H1 (cell line): ENCODE measurements around the gene GRID1. TPM values are rescaled to one million over a fixed set of nuclear protein-coding genes. Genes with fewer than 3 reads are reported as not detected.

Experiments used
- CTCF ChIA-PET: fragments of 300-600 bp; sonication (Branson Sonifier 250); formaldehyde crosslinking; loops from one replicate; lab custom pipeline; 2021; ENCODE audit not compliant: partially characterized antibody; lab: Charles Lee
- POLR2A ChIA-PET: fragments of 300-600 bp; sonication (Branson Sonifier 250); formaldehyde crosslinking; loops from one replicate; lab custom pipeline; 2021; ENCODE audit warnings: inconsistent platforms; ENCODE audit not compliant: partially characterized antibody; lab: Charles Lee
- DNase-seq, 2 experiments: peaks; one replicate each; pipeline versions ENCODE4 v3.0.0 to v3.0.0-alpha.2; 2010 to 2022; ENCODE audit warnings: low spot score in 2 of 2, low read depth in 1 of 2, mixed read lengths in 1 of 2
- FAIRE-seq: peaks from 2 replicates; lab custom pipeline; 2011; peaks lifted over from hg19 to GRCh38; lab: Jason Lieb, UNC
- H2AFZ ChIP-seq: 2 replicates; pipeline ENCODE4 v1.8.1; 2012; ENCODE audit warnings: low read length, inconsistent platforms
- H2AK5ac ChIP-seq: 2 replicates; pipeline ENCODE4 v1.6.1; 2013; ENCODE audit warnings: low read depth, low read length
- H2BK120ac ChIP-seq: replicated peaks from 2 replicates; pipeline ENCODE3; 2013; ENCODE audit warnings: low read depth, low read length, inconsistent platforms
- H2BK12ac ChIP-seq: 2 replicates; pipeline ENCODE4 v1.6.1; 2013; ENCODE audit warnings: low read depth, low read length
- H2BK15ac ChIP-seq: 2 replicates; pipeline ENCODE4 v1.6.1; 2013; ENCODE audit warnings: low read length
- H2BK20ac ChIP-seq: 2 replicates; pipeline ENCODE4 v1.6.1; 2013; ENCODE audit warnings: low read length
- H2BK5ac ChIP-seq: 2 replicates; pipeline ENCODE4 v1.6.1; 2013; ENCODE audit warnings: low read depth, low read length
- H3K14ac ChIP-seq: 2 replicates; pipeline ENCODE4 v1.6.1; 2013; ENCODE audit warnings: inconsistent platforms; ENCODE audit not compliant: insufficient read length
- H3K18ac ChIP-seq: 2 replicates; pipeline ENCODE4 v1.6.1; 2013; ENCODE audit warnings: low read length; ENCODE audit errors: extremely low read depth
- H3K23ac ChIP-seq: 2 replicates; pipeline ENCODE4 v1.6.1; 2013; ENCODE audit warnings: inconsistent platforms; ENCODE audit not compliant: insufficient read length
- H3K23me2 ChIP-seq: 2 replicates; pipeline ENCODE4 v1.6.1; 2013; ENCODE audit warnings: low read depth, low read length
- H3K27ac ChIP-seq: 2 replicates; pipeline ENCODE4 v1.6.1; 2011; ENCODE audit warnings: low read depth, low read length, inconsistent platforms
- H3K27me3 ChIP-seq, 4 experiments: replicated peaks in 1 of 4; 1 replicate in 1 of 4; 2 replicates in 3 of 4; pipeline versions ENCODE4 v1.6.1 to v1.8.1; 2011 to 2013; ENCODE audit warnings: low read length in 3 of 4, mild to moderate bottlenecking in 3 of 4, inconsistent platforms in 2 of 4, mixed read lengths in 2 of 4, moderate library complexity in 1 of 4; ENCODE audit not compliant: control insufficient read depth in 3 of 4, insufficient read depth in 3 of 4; ENCODE audit errors: extremely low read depth in 1 of 4
- H3K36me3 ChIP-seq, 4 experiments: 2 replicates each; pipeline versions ENCODE4 v1.6.1 to v1.8.1; 2011 to 2013; ENCODE audit warnings: mild to moderate bottlenecking in 4 of 4, low read length in 3 of 4, moderate library complexity in 2 of 4, control low read depth in 1 of 4, inconsistent platforms in 1 of 4; ENCODE audit not compliant: insufficient read depth in 4 of 4, control insufficient read depth in 2 of 4
- H3K4ac ChIP-seq: replicated peaks from 2 replicates; pipeline ENCODE3; 2013; ENCODE audit warnings: low read length, low read depth, mixed read lengths, inconsistent platforms; ENCODE audit not compliant: insufficient read length
- H3K4me1 ChIP-seq, 4 experiments: replicated peaks in 1 of 4; 1 replicate in 1 of 4; 2 replicates in 3 of 4; pipeline versions ENCODE4 v1.6.1 to v1.8.1; 2011 to 2013; ENCODE audit warnings: low read length in 3 of 4, inconsistent platforms in 2 of 4, mixed read lengths in 1 of 4; ENCODE audit not compliant: insufficient read depth in 4 of 4, control insufficient read depth in 3 of 4
- H3K4me2 ChIP-seq, 2 experiments: 2 replicates each; pipeline versions ENCODE4 v1.6.1 to v1.8.1; 2011 to 2013; ENCODE audit warnings: low read depth in 2 of 2, low read length in 2 of 2, control low read depth in 1 of 2, inconsistent platforms in 1 of 2, mild to moderate bottlenecking in 1 of 2; ENCODE audit not compliant: insufficient read depth in 1 of 2
- H3K4me3 ChIP-seq, 4 experiments: fragments of 200-600, 300-600 bp in 1 of 4; sonication (generic), shearing (Covaris generic), sonication (Bioruptor Twin) in 1 of 4; 2 replicates each; pipeline versions ENCODE4 v1.5.1 to v1.8.1; 2011 to 2016; ENCODE audit warnings: low read length in 4 of 4, low read depth in 3 of 4, control low read depth in 2 of 4, inconsistent platforms in 2 of 4, mild to moderate bottlenecking in 2 of 4, mixed read lengths in 1 of 4, moderate library complexity in 1 of 4; ENCODE audit not compliant: insufficient read depth in 2 of 4; ENCODE audit errors: extremely low read depth in 1 of 4
- H3K56ac ChIP-seq: replicated peaks from 2 replicates; pipeline ENCODE3; 2013; ENCODE audit warnings: low read depth, mild to moderate bottlenecking, mixed read lengths, low read length, inconsistent platforms; ENCODE audit not compliant: insufficient read length
- H3K79me1 ChIP-seq: 2 replicates; pipeline ENCODE4 v1.6.1; 2013; ENCODE audit warnings: low read depth, low read length, control low read depth
- H3K79me2 ChIP-seq, 2 experiments: 2 replicates each; pipeline versions ENCODE4 v1.6.1 to v1.8.1; 2012 to 2013; ENCODE audit warnings: low read length in 2 of 2, mild to moderate bottlenecking in 2 of 2, inconsistent platforms in 1 of 2; ENCODE audit not compliant: insufficient read depth in 2 of 2, control insufficient read depth in 1 of 2
- H3K9ac ChIP-seq, 4 experiments: replicated peaks in 1 of 4; 1 replicate in 1 of 4; 2 replicates in 3 of 4; pipeline versions ENCODE4 v1.6.1 to v1.8.1; 2011 to 2013; ENCODE audit warnings: low read depth in 3 of 4, low read length in 3 of 4, control low read depth in 2 of 4, mild to moderate bottlenecking in 2 of 4, moderate library complexity in 2 of 4, inconsistent platforms in 1 of 4; ENCODE audit errors: extremely low read depth in 1 of 4
- H3K9me3 ChIP-seq, 2 experiments: 2 replicates each; pipeline versions ENCODE4 v1.6.1 to v1.8.1; 2012 to 2013; ENCODE audit warnings: mild to moderate bottlenecking in 2 of 2, moderate library complexity in 2 of 2, control low read depth in 1 of 2, inconsistent platforms in 1 of 2, low read depth in 1 of 2, low read length in 1 of 2, mixed read lengths in 1 of 2; ENCODE audit not compliant: insufficient read depth in 2 of 2
- H4K20me1 ChIP-seq, 2 experiments: replicated peaks in 1 of 2; 2 replicates each; pipeline versions ENCODE3 to v1.8.1; 2011 to 2013; ENCODE audit warnings: inconsistent platforms in 2 of 2, low read length in 2 of 2, mild to moderate bottlenecking in 1 of 2; ENCODE audit not compliant: insufficient read depth in 2 of 2, control insufficient read depth in 1 of 2
- H4K5ac ChIP-seq: 2 replicates; pipeline ENCODE4 v1.6.1; 2013; ENCODE audit warnings: low read length, low read depth, mixed read lengths, inconsistent platforms; ENCODE audit not compliant: insufficient read length
- H4K8ac ChIP-seq: 2 replicates; pipeline ENCODE4 v1.8.0; 2013; ENCODE audit warnings: mild to moderate bottlenecking, moderate library complexity, low read length, inconsistent platforms; ENCODE audit not compliant: insufficient read depth; ENCODE audit errors: extremely low read depth
- H4K91ac ChIP-seq: replicated peaks from 2 replicates; pipeline ENCODE3; 2013; ENCODE audit warnings: low read length, mixed read lengths, inconsistent platforms; ENCODE audit not compliant: insufficient read length
- ASH2L ChIP-seq: fragments of 200-600, 300-600 bp; sonication (generic); IDR thresholded peaks from one replicate; pipeline ENCODE4 v1.7.1; 2017; ENCODE audit warnings: low read length
- ATF2 ChIP-seq: IDR thresholded peaks from 2 replicates; pipeline ENCODE4 v1.6.1; 2012; ENCODE audit warnings: low read length, inconsistent platforms
- CHD2 ChIP-seq: IDR thresholded peaks from 2 replicates; pipeline ENCODE4 v1.6.1; 2012; ENCODE audit warnings: low read length, improper control_type of control experiment
- FOSL1 ChIP-seq: IDR thresholded peaks from 2 replicates; pipeline ENCODE4 v1.6.1; 2011; ENCODE audit warnings: mild to moderate bottlenecking, low read depth, low read length, moderate library complexity; ENCODE audit not compliant: insufficient read depth
- HDAC6 ChIP-seq: IDR thresholded peaks from one replicate; pipeline ENCODE4 v1.7.1; 2012; ENCODE audit warnings: low read depth, mild to moderate bottlenecking, inconsistent platforms, low read length, moderate library complexity
- KDM4A ChIP-seq: IDR thresholded peaks from one replicate; pipeline ENCODE4 v1.7.1; 2012; ENCODE audit warnings: low read depth, mild to moderate bottlenecking, moderate library complexity, low read length, inconsistent platforms; ENCODE audit not compliant: severe bottlenecking
- POU5F1 ChIP-seq: IDR thresholded peaks from 2 replicates; pipeline ENCODE4 v1.6.1; 2011; ENCODE audit warnings: low read depth, mild to moderate bottlenecking, low read length, moderate library complexity
- SP1 ChIP-seq: IDR thresholded peaks from 2 replicates; pipeline ENCODE4 v1.6.1; 2011; ENCODE audit warnings: low read depth, low read length
- SUZ12 ChIP-seq: fragments of 200-600 bp; sonication (generic); IDR thresholded peaks from 2 replicates; pipeline ENCODE4 v1.6.1; 2012; ENCODE audit warnings: mild to moderate bottlenecking, inconsistent platforms, low read length, moderate library complexity, mixed read lengths
- TAF1 ChIP-seq: IDR thresholded peaks from 2 replicates; pipeline ENCODE4 v1.6.1; 2011; ENCODE audit warnings: mild to moderate bottlenecking, low read depth, low read length
- YY1 ChIP-seq: IDR thresholded peaks from 2 replicates; pipeline ENCODE4 v1.6.1; 2011; ENCODE audit warnings: low read depth, mild to moderate bottlenecking, low read length
- WGBS, 2 experiments: shearing (Covaris generic) in 1 of 2; methylation state at CpG; one replicate each; pipeline versions ENCODE4 v1.1.6 to v1.1.7; 2013 to 2015; ENCODE audit warnings: low lambda C conversion rate in 2 of 2, mixed read lengths in 2 of 2, inconsistent platforms in 1 of 2, low coverage in 1 of 2, missing lambda C conversion rate in 1 of 2; ENCODE audit not compliant: insufficient replicate concordance in 2 of 2, insufficient coverage in 1 of 2, insufficient read length in 1 of 2; ENCODE audit errors: extremely low coverage in 1 of 2, missing lambda C conversion rate in 1 of 2; 5-methylcytosine and 5-hydroxymethylcytosine counted together
- polyA plus RNA-seq, 7 experiments: library from polyadenylated mRNA; depleted of rRNA in 3 of 7; stranded (reverse) in 5 of 7; unstranded in 2 of 7; fragments of >200 nt in 5 of 7; fragments of 200-250 nt in 2 of 7; gene quantifications; 1 replicate in 5 of 7; 2 replicates in 1 of 7; 4 replicates in 1 of 7; pipeline versions ENCODE4 v1.2.1 to v1.2.3, GENCODE V29; 2011 to 2013; ENCODE audit warnings: missing spikeins in 2 of 7, mixed read lengths in 2 of 7
- total RNA-seq: library from RNA; stranded (reverse); fragmentation: NEBNext Ultra II Directional; extraction: Animal tissue kit (Norgen Biotek cat#: 25700); gene quantifications from 2 replicates; pipeline ENCODE4 v1.2.1, GENCODE V29; 2021
- TF ChIP-seq, protein P1 (sequence below): IDR thresholded peaks from 2 replicates; pipeline ENCODE4 v1.6.1; 2011; ENCODE audit warnings: low read depth, mild to moderate bottlenecking, low read length; ENCODE audit not compliant: insufficient read depth

Gene GRID1
- total and polyA plus RNA-seq, 2 of the 8 experiments (the other 6 are each of a cell fraction or from before 2014, with no cell fraction given), result 0.22 to 0.30 TPM

GRCh38 chr10:86232644-86233043, 134.0 kb downstream of the GRID1 start:
- POLR2A ChIA-PET, result interaction anchor here (1.9 kb wide), 1 partner anchor 10 kb away, joined by 6 read pairs; no protein-coding TSS in a partner anchor
- TF ChIP-seq POU5F1 (no peak), YY1 (no peak), SP1 (no peak), SUZ12 (no peak), ATF2 (no peak), CHD2 (no peak), KDM4A (no peak), TAF1 (no peak), FOSL1 (no peak), ASH2L (no peak), HDAC6 (no peak)
- TF ChIP-seq, protein P1, sequence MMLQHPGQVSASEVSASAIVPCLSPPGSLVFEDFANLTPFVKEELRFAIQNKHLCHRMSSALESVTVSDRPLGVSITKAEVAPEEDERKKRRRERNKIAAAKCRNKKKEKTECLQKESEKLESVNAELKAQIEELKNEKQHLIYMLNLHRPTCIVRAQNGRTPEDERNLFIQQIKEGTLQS, result no peak

More at GRCh38 chr10:86232644-86233043, 134.0 kb downstream of the GRID1 start:
- H3K4ac ChIP-seq, result no peak overlapping the region
- no peaks in the 10 kb centered on the region for H3K27me3 ChIP-seq
- H2BK120ac ChIP-seq, result no peak overlapping the region
- no peak overlapping the region; the same call in 1 of the 2 replicates for H3K27ac ChIP-seq
- no peak overlapping the region for H2AK5ac ChIP-seq
- H3K36me3 ChIP-seq, result no peaks in the 10 kb centered on the region
- FAIRE-seq (no peak), DNase-seq (no peak)
- no peak overlapping the region for H3K18ac ChIP-seq
- WGBS, 2 experiments, result 23% methylated on average over 1 of the region's 1 CpG; no CpG with 5 or more reads in 1 of the 2 experiments
- no peak overlapping the region for H3K14ac ChIP-seq
- H3K23me2 ChIP-seq, result peaks cover 4% of the 10 kb centered on the region; the same call in 1 of the 2 replicates
- CTCF ChIA-PET, result interaction anchor here (1.1 to 1.2 kb wide), 2 partner anchors 28 to 59 kb away, joined by 3 read pairs; no protein-coding TSS in a partner anchor
- H3K4me2 ChIP-seq, result no peak overlapping the region; a peak in 1 of 4 replicates
- H4K91ac ChIP-seq, result no peak overlapping the region
- H4K5ac ChIP-seq, result no peak overlapping the region
- no peak overlapping the region for H2BK15ac ChIP-seq
- peaks cover 0 to 23% (median 16%) of the 10 kb centered on the region in 4 experiments; a peak in 6 of 7 replicates for H3K4me1 ChIP-seq
- no peak overlapping the region for H2BK5ac ChIP-seq
- 0 out of 2 replicates have a peak overlapping the region, but pooled peaks have one; percentile 19 for H4K8ac ChIP-seq
- no peak overlapping the region for H3K9ac ChIP-seq
- no peak overlapping the region for H3K56ac ChIP-seq
- H4K20me1 ChIP-seq, result no peaks in the 10 kb centered on the region
- peaks cover 0 to 8% of the 10 kb centered on the region in 2 experiments; a peak in 2 of 4 replicates for H3K9me3 ChIP-seq
- no peaks in the 10 kb centered on the region for H3K79me2 ChIP-seq
- H3K4me3 ChIP-seq, result no peak overlapping the region
- no peak overlapping the region for H2AFZ ChIP-seq
- no peak overlapping the region for H2BK20ac ChIP-seq
- H3K23ac ChIP-seq, result no peak overlapping the region
- H2BK12ac ChIP-seq, result no peak overlapping the region
- H3K79me1 ChIP-seq, result no peaks in the 10 kb centered on the region
